Measurements from ENCODE around the gene NUP37.

Gene NUP37

GRCh38 chr12:102107970-102108369, 11.9 kb downstream of the NUP37 start:
- no peak overlapping the region for H3K9ac ChIP-seq (ENCODE audit: low read depth, low read length, poor library complexity, severe bottlenecking)
- H3K4me3 ChIP-seq (ENCODE audit: low read length, poor library complexity, severe bottlenecking), result no peak overlapping the region
- no peaks in the 10 kb centered on the region for H3K27me3 ChIP-seq (ENCODE audit: insufficient read depth, low read length, poor library complexity, severe bottlenecking)
- H3F3A ChIP-seq (ENCODE audit: low read depth), result no peaks in the 10 kb centered on the region
- peaks cover 42% of the 10 kb centered on the region for H3K36me3 ChIP-seq (ENCODE audit: insufficient read depth, low read length)
- peaks cover 6% of the 10 kb centered on the region; the same call in 1 of the 2 replicates for H3K9me3 ChIP-seq (ENCODE audit: insufficient read depth, low read depth, low read length)
- H3K79me2 ChIP-seq (ENCODE audit: insufficient read depth, low read length), result no peaks in the 10 kb centered on the region
- H4K20me1 ChIP-seq (ENCODE audit: insufficient read depth, low read length, poor library complexity, severe bottlenecking), result no peaks in the 10 kb centered on the region
- H3K4me2 ChIP-seq (ENCODE audit: low read depth, low read length, poor library complexity, severe bottlenecking), result no peak overlapping the region
- no peaks in the 10 kb centered on the region for H3K4me1 ChIP-seq (ENCODE audit: insufficient read depth, low read length, poor library complexity, severe bottlenecking)
- TF ChIP-seq EZH2phosphoT487 (IDR thresholded peaks at IDR 0.05; ENCODE audit: borderline replicate concordance) (no peak), CTCF (conservative IDR thresholded peaks at IDR 0.05; ENCODE audit: low read length) (no peak)
- H2AFZ ChIP-seq (ENCODE audit: low read length), result no peak overlapping the region
- H3K9me2 ChIP-seq (replicated peaks; ENCODE audit: low read depth, low read length), result no peaks in the 10 kb centered on the region

GRCh38 chr12:102106905-102107304, 13.0 kb downstream of the NUP37 start:
- Histone ChIP-seq H3K4me2 (ENCODE audit: low read depth, low read length, poor library complexity, severe bottlenecking) (no peak overlapping the region), H3K4me1 (ENCODE audit: insufficient read depth, low read length, poor library complexity, severe bottlenecking) (no peaks in the 10 kb centered on the region), H3K9ac (ENCODE audit: low read depth, low read length, poor library complexity, severe bottlenecking) (no peak overlapping the region), H3K79me2 (ENCODE audit: insufficient read depth, low read length) (no peaks in the 10 kb centered on the region), H3K36me3 (ENCODE audit: insufficient read depth, low read length) (peaks cover 42% of the 10 kb centered on the region), H4K20me1 (ENCODE audit: insufficient read depth, low read length, poor library complexity, severe bottlenecking) (no peaks in the 10 kb centered on the region), H3K4me3 (ENCODE audit: low read length, poor library complexity, severe bottlenecking) (no peak overlapping the region), H3K9me2 (replicated peaks; ENCODE audit: low read depth, low read length) (no peaks in the 10 kb centered on the region), H3K9me3 (ENCODE audit: insufficient read depth, low read depth, low read length) (peaks cover 6% of the 10 kb centered on the region; the same call in 1 of the 2 replicates), H3F3A (ENCODE audit: low read depth) (no peaks in the 10 kb centered on the region), H3K27me3 (ENCODE audit: insufficient read depth, low read length, poor library complexity, severe bottlenecking) (no peaks in the 10 kb centered on the region), H2AFZ (ENCODE audit: low read length) (no peak overlapping the region)
- TF ChIP-seq EZH2phosphoT487 (IDR thresholded peaks at IDR 0.05; ENCODE audit: borderline replicate concordance) (no peak), CTCF (conservative IDR thresholded peaks at IDR 0.05; ENCODE audit: low read length) (no peak)

GRCh38 chr12:102096855-102097254, 23.1 kb downstream of the NUP37 start:
- no peak for TF ChIP-seq EZH2phosphoT487 (IDR thresholded peaks at IDR 0.05; ENCODE audit: borderline replicate concordance)
- no peak for TF ChIP-seq CTCF (conservative IDR thresholded peaks at IDR 0.05; ENCODE audit: low read length)
- Histone ChIP-seq H3K9me2 (replicated peaks; ENCODE audit: low read depth, low read length) (no peaks in the 10 kb centered on the region), H3K4me3 (ENCODE audit: low read length, poor library complexity, severe bottlenecking) (no peak overlapping the region), H3K9ac (ENCODE audit: low read depth, low read length, poor library complexity, severe bottlenecking) (no peak overlapping the region), H4K20me1 (ENCODE audit: insufficient read depth, low read length, poor library complexity, severe bottlenecking) (no peaks in the 10 kb centered on the region), H3K4me2 (ENCODE audit: low read depth, low read length, poor library complexity, severe bottlenecking) (no peak overlapping the region), H3K4me1 (ENCODE audit: insufficient read depth, low read length, poor library complexity, severe bottlenecking) (no peaks in the 10 kb centered on the region), H3K9me3 (ENCODE audit: insufficient read depth, low read depth, low read length) (no peaks in the 10 kb centered on the region), H2AFZ (ENCODE audit: low read length) (no peak overlapping the region), H3F3A (ENCODE audit: low read depth) (no peaks in the 10 kb centered on the region), H3K36me3 (ENCODE audit: insufficient read depth, low read length) (peaks cover 48% of the 10 kb centered on the region; the same call in 1 of the 2 replicates), H3K79me2 (ENCODE audit: insufficient read depth, low read length) (no peaks in the 10 kb centered on the region), H3K27me3 (ENCODE audit: insufficient read depth, low read length, poor library complexity, severe bottlenecking) (no peaks in the 10 kb centered on the region)
